GM18951 (cell line): ENCODE data around the gene SLC40A1.

Experiments
- POLR2A ChIP-seq: IDR thresholded peaks from 4 replicates; pipeline ENCODE4 v1.6.1; 2011; ENCODE audit warnings: mild to moderate bottlenecking; ENCODE audit not compliant: insufficient read length, insufficient read depth; ENCODE audit errors: extremely low read depth
- in situ Hi-C: fragments of 300-500 bp; cut with MboI; formaldehyde crosslinking; loops from one replicate; pipeline ENCODE4 v1.12.0; 2022; ENCODE audit warnings: low sequenced_read_pairs, mixed read lengths, inconsistent platforms; ENCODE audit not compliant: unreplicated experiment

Gene SLC40A1

DNA sequence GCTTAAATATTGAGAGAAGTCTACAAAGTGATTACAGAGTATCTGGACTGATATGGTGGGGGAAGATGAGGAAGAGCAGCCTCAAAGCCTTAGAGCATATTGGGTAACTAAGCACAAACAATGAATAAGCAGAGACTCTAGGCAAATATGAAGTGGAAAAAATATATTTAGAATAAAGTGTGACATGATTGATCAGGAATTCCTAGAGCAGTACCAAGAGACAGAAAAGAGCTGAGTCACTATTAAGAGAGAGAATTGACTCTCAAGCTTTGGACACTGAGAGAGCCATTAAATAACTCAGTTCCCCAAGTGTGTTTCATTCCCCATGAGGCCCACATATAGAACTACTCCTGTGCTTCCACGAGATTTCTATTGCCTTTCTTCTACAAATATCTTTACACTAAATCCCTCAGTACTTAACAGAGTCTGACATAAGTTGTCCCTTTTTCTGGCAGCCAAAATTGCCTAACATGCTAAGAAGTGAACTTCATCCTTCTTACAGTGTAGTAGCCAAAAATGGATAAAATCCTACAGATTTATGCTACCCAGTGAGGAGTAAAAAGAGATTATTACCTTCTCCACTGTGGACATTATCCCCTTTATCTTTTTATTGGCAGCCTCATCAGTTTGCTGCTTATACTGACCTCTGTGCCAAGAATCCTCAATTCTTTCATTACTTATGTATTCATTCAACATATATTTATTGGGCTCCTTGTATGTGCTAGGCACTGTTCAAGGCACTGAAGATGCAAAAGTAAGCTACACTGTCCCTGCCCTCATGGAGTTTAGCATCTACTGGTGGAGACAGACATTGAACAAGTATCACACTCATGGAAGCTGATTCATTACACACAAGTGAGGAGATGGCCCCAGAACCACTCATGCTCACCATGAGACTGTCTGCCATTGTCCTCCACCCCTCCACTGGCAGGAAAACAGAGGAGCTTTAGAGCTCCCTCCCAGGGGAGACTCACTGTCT lies 45.4 kb downstream of the SLC40A1 start:
- in situ Hi-C loops, result no loop called here
- no peak for TF ChIP-seq POLR2A

DNA sequence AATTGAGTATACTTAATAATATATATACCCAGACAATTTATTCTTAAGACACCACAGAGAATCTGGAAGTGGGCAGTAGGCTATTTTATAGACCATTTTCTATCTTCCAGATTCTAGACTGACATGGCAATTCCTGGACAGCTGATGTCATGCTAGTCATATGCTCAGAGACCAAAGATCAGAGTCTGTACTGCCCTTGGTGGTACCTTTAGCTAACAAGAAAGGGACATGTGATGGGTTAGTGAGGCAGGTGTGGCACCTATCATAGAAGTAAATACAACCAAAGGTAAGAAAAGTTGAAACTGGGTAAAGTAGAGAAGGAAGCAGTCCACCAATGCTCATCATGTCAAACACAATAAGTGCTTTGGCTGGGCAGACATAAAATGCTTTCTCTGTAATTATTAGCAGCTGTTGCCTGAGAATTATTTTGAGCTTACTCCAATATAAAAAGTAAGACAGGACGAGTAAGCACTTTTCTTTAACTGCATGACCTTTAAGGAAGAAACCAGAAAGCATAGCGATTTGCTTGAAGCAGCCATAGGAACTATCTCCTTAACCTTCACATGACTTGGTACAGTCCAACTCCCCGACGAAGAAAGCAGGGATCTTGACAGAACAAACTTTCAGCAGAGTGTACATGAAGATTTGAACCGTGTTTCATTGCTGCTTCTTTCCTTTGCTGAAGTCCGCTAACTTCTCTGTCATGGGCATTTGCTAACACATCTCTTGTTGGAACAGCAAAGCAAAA lies 47.1 kb downstream of the SLC40A1 start:
- no peak for TF ChIP-seq POLR2A
- in situ Hi-C loops, result no loop called here

DNA sequence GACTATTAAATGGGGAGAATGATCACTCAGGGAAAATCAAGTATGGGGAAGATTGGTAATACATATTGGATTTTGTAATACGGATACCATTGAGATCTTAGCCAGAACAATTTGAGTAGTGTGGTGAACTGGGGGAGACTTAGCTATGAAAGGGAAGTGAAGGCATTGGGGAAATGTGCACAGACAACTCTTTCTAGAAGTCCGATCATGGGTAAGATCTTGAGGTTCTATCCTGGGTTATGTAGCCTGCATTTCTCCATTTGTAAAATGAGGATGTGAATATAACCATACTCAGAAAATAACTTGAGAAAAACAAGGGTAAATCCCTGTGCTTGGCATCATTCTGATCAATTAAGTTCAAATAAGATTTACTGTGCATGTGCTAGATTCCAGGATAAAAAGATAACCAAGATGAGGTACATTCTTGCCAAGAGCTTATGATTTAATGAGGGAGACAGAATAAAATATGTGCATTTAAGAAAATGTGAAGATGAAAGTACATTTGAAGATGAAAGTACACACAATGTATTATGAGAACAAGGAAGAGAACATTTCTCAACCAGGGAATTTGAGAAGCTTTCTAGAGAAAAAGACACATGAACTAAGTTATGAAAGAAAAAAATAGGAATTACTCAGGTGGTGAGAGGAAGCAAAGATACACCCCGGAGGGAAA lies 49.5 kb downstream of the SLC40A1 start:
- in situ Hi-C loops, result no loop called here
- TF ChIP-seq POLR2A, result no peak

DNA sequence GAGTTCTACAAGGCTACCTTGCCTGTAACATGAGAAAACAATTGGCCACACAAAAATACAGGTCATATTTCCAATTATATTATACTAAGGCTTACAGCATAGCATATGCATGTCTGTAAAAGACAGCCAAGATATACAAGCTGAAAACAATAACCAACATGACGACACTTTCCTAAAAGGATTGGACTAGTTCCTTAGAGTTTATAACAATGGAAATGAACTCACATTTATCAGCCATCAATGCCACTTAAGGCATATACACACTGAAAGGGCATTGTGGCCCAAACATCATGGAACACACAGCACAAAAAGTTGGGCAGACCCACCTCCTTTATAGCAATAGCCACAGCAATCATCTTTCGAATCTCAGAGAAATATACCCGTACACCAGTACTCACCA lies 52.0 kb downstream of the SLC40A1 start:
- in situ Hi-C loops, result no loop called here
- TF ChIP-seq POLR2A, result no peak

DNA sequence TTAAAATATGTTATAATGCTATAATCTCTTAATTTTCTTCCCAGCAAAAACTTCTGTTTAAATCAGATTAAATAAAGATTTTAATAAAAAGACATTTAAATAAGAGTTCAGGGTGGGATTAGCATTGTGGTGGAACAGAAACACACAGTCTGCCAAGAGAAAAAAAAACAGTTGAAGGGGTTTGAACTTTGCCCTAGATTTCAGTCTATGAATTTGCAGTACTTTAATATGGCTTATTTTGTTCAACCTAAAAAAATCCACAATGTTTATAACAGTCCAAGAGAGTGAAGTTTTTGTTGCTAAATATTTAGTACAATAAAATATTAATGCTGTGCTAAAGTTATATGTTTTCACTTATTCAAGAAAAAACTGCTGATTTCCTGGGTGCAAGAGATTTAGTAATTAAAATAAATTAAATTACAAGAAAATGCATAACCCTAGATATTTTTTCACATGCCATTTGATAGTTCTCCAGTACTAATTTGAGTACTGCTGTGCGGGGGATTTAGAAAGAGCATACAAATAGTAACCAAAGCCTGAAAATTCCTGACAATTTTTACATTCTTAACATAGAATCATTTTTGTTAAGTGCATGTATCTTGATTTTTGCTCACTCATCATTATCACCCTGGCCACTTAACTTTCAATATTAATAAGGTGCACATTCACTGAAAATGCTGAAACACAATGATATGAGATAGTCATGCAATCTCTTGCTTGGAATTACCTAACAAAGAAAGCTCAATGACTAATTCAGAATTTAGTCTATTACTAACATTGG lies 52.6 kb downstream of the SLC40A1 start:
- no peak for TF ChIP-seq POLR2A
- in situ Hi-C loops, result no loop called here

DNA sequence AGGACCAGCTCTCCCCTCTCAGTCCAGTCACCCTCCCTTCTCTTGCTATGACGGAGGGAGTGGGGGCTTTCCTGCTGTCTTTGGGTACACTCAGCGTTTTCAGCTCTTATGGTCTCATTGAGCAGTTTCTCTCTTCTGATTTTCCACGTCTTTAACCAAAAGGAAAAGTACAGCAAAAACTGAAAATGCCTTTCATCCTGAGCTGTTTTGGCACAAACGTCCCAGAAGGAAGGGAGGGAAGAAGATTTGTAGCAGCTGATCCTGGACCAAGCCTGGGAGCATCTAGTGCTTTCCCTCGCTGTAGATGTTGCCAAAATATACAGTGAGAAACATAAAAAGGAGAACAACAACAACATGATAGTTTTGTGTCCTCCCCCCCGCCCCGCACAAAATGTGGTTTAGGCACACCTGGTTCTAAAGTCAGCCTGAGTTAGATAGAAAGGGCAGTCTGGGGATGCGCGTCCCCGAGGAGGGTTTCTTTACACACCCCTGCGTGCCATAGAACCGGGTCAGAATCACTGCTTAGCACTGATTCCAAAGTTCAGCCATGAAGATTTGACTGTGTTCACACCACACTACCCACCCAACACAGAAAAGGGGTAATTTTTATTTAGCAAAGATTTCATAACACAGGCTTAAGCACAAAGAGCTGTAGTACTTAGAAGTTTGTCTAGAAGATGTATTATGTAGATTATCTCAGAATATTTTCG lies 53.4 kb downstream of the SLC40A1 start:
- in situ Hi-C loops, result no loop called here
- no peak for TF ChIP-seq POLR2A

DNA sequence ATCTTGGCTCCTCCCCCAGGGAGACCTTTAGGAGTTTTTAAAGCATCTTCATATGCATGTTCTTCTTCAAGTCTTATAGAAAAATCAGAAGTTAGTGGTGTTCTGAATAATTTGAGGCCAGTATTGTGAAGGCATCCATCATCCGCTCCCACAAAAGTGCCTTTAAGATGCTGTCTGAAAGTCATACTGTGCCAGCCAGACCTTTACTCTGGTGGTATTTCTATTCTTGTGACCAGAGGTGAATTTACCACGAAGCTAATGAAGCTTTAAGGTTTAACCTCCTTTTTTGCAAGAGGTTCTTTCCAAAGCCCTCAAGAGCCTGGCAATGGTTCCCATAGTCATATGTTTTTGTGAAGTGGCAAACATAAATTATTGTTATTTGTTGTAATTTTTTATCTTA lies 54.3 kb downstream of the SLC40A1 start:
- in situ Hi-C loops, result no loop called here

DNA sequence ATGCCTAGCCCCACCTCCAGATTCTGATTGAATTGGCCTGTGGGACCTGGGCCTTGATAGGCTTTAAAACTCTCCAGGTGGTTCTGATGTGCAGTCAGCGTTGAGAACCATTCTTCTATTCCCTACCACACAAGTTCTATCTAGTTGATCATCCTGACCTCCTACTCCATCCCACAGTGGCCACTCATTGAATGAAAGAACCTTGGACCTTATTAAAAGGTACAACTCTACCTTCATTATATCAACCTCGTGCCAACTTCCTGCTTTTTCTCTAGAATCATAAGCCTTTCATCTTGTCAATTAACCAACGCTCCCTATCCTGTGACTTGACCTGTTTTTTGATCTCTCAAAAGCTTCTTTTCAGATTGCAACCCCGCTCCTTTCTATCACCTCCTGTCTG lies 55.8 kb downstream of the SLC40A1 start:
- in situ Hi-C loops, result no loop called here
- TF ChIP-seq POLR2A, result no peak

More for the DNA sequence above, 54.3 kb downstream of the SLC40A1 start:
- TF ChIP-seq POLR2A, result no peak

DNA sequence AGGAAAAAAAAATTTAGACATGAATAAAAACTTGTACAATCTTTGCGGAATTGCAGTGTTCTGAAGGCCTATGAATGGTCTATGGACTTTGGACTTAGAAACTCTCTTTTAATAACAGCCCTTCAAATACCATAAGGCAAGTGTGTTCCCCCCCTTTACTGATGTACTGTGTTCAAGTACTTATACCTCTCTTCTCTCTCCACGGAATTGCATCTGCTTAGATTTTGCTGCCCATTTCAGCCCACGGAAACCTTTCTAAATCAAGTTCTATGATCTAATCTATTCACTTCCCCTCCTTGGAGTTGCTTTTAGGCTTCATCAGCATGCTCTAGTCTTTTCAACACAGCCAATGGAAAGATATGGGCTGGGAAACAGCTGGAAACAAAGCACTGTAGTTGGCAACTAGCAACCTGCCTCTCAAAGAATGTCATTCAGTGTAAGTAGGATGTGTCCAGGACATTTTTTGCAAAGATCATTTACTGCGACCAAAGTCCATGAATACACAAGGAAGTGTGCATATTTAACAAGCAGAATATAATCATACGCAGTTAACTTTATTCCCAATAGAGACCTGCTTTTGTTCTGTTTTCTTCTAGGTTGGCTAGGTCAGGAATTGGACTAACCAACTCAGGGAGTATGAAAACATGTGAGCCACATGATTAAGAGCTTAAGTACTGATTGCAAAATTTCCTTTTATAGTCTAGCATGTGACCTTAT lies 58.0 kb downstream of the SLC40A1 start:
- TF ChIP-seq POLR2A, result no peak
- in situ Hi-C loops, result no loop called here

DNA sequence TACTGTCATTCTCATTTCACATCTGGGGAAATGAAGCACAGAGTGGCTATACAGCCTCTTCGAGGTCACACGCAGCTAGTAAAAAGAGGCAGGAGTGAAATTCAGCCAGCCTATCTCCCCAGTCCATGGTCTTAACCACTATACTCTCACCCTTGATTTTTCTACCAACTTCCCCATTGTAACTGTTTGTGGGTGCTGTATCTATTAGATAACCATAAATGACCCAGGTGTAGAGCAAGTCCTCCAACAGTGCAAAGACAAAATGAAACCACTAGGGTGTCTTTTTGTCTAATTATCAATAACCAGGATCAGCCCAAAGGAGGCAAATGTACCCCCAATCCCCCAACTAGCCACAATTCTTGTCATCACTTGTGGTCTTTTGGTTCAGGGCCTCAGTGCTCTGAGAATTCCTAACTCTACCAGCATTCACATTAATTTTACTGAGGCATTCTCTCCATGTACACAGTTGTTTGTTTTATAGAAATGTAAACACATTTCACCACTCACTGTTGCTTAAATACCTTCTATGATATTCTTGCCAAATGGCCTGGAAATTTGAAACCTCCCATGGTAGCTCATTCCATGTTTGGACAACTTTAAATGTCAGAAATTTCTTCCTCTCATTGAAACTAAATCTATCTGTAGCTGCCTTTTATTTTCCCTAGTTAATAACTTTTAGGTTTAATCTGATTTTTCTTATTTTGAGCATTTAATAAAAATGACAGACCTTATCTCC lies 58.7 kb downstream of the SLC40A1 start:
- in situ Hi-C loops, result no loop called here
- TF ChIP-seq POLR2A, result no peak
